K562 (cell line): ENCODE measurements around the gene TWIST1.

Source experiments
- BCLAF1 ChIP-seq, 2 experiments: fragments of 450-650 bp in 1 of 2; IDR thresholded peaks; 2 replicates each; pipeline ENCODE4 v1.6.1; 2011 to 2017; ENCODE audit warnings: low read depth in 2 of 2, antibody characterized with exemption in 1 of 2, borderline replicate concordance in 1 of 2, low read length in 1 of 2, mild to moderate bottlenecking in 1 of 2, mixed read lengths in 1 of 2; ENCODE audit not compliant: control insufficient read depth in 1 of 2
- BHLHE40 ChIP-seq: IDR thresholded peaks from 2 replicates; pipeline ENCODE4 v1.6.1; 2011; ENCODE audit warnings: low read length, improper control_type of control experiment
- CBX5 ChIP-seq: IDR thresholded peaks from 2 replicates; pipeline ENCODE4 v1.6.1; 2014; ENCODE audit warnings: low read depth, borderline replicate concordance
- CTCF ChIP-seq, 3 experiments: IDR thresholded peaks in 2 of 3; conservative IDR thresholded peaks in 1 of 3; 2 replicates each; pipeline ENCODE4 v1.5.1; 2011 to 2012; ENCODE audit warnings: low read length in 3 of 3, mild to moderate bottlenecking in 3 of 3, control low read depth in 2 of 3, improper control_type of control experiment in 1 of 3, inconsistent platforms in 1 of 3, low read depth in 1 of 3, mixed read lengths in 1 of 3, moderate library complexity in 1 of 3; ENCODE audit not compliant: insufficient read depth in 2 of 3
- JUN ChIP-seq, 2 experiments: sonication (generic) in 1 of 2; formaldehyde crosslinking in 1 of 2; IDR thresholded peaks; 2 replicates each; pipeline versions ENCODE4 v1.6.1 to v1.8.0; 2012 to 2022; ENCODE audit warnings: borderline replicate concordance in 2 of 2, mild to moderate bottlenecking in 2 of 2, improper control_type of control experiment in 1 of 2, low read depth in 1 of 2, low read length in 1 of 2, missing genetic modification reagents in 1 of 2
- MAFF ChIP-seq: IDR thresholded peaks from 2 replicates; pipeline ENCODE4 v1.6.1; 2012; ENCODE audit warnings: low read length, improper control_type of control experiment
- MTF1 ChIP-seq: fragments of 250-450 bp; sonication (Bioruptor Pico); IDR thresholded peaks from 2 replicates; pipeline ENCODE4 v1.9.0; 2021; ENCODE audit warnings: moderate library complexity, mild to moderate bottlenecking, inconsistent platforms, borderline replicate concordance
- POLR2A ChIP-seq: fragments of 450-650 bp; conservative IDR thresholded peaks from 2 replicates; pipeline ENCODE4 v1.6.1; 2016
- PURB ChIP-seq: sonication (generic); formaldehyde crosslinking; IDR thresholded peaks from 2 replicates; pipeline ENCODE4 v1.9.0; 2021; ENCODE audit warnings: low read depth, mild to moderate bottlenecking, missing genetic modification reagents
- RFX5 ChIP-seq: IDR thresholded peaks from 2 replicates; pipeline ENCODE4 v1.6.1; 2011; ENCODE audit warnings: low read depth, mild to moderate bottlenecking, improper control_type of control experiment, low read length
- SMARCA4 ChIP-seq: fragments of 450-650 bp; IDR thresholded peaks from 2 replicates; pipeline ENCODE4 v1.6.1; 2016
- SNRNP70 ChIP-seq: fragments of 200-400 bp; formaldehyde crosslinking; optimal IDR thresholded peaks from 2 replicates; pipeline ENCODE3; 2017; ENCODE audit warnings: low read depth, low read length
- ZBTB33 ChIP-seq: sonication (generic); formaldehyde crosslinking; IDR thresholded peaks from 2 replicates; pipeline ENCODE4 v1.8.1; 2023; ENCODE audit warnings: mild to moderate bottlenecking, missing genetic modification reagents
- ZNF318 ChIP-seq, 2 experiments: fragments of 450-650 bp; IDR thresholded peaks; 2 replicates each; pipeline ENCODE4 v1.6.1; 2016; ENCODE audit warnings: mild to moderate bottlenecking in 2 of 2, borderline replicate concordance in 1 of 2, low read depth in 1 of 2, moderate library complexity in 1 of 2

GRCh38 chr7:19161671-19162070 is 44.2 kb upstream of the TWIST1 start:
- no peak for TF ChIP-seq MAFF
- no peak for TF ChIP-seq BHLHE40
- no peak for TF ChIP-seq JUN (IDR thresholded peaks at IDR 0.05; ENCODE audit: borderline replicate concordance, low read depth, low read length)
- TF ChIP-seq JUN (CRISPR knock-in tag; IDR thresholded peaks at IDR 0.05; ENCODE audit: borderline replicate concordance), result no peak
- no peak for TF ChIP-seq ZBTB33
- no peak for TF ChIP-seq BCLAF1 (IDR thresholded peaks at IDR 0.05; ENCODE audit: borderline replicate concordance in 1 of 2, control insufficient read depth in 1 of 2, low read depth in 2 of 2, low read length in 1 of 2)
- TF ChIP-seq ZNF318 (IDR thresholded peaks at IDR 0.05; ENCODE audit: borderline replicate concordance in 1 of 2, low read depth in 1 of 2), result no peak
- TF ChIP-seq SNRNP70, result no peak
- no peak for TF ChIP-seq SMARCA4
- no peak for TF ChIP-seq MTF1 (CRISPR knock-in tag)
- no peak for TF ChIP-seq PURB (CRISPR knock-in tag)
- TF ChIP-seq CBX5, result no peak
- no peak for TF ChIP-seq RFX5
- TF ChIP-seq POLR2A, result no peak
- TF ChIP-seq CTCF (IDR thresholded peaks at IDR 0.05 in 2 of 3, conservative IDR thresholded peaks at IDR 0.05 in 1 of 3; ENCODE audit: insufficient read depth in 2 of 3, low read depth in 1 of 3, low read length in 3 of 3), result no peak
